H1 (cell line): ENCODE data around the gene ERGIC3. TPM values are rescaled to one million over a fixed set of nuclear protein-coding genes. Genes with fewer than 3 reads are reported as not detected.

Source experiments
- CHD7 ChIP-seq: fragments of 300-600 bp; sonication (generic); IDR thresholded peaks from 2 replicates; pipeline ENCODE4 v1.7.1; 2012; ENCODE audit warnings: low read length, moderate library complexity, mild to moderate bottlenecking, inconsistent platforms; ENCODE audit not compliant: insufficient replicate concordance
- RXRA ChIP-seq: IDR thresholded peaks from 2 replicates; pipeline ENCODE4 v1.6.1; 2011; ENCODE audit warnings: low read depth, mild to moderate bottlenecking, low read length, moderate library complexity; ENCODE audit not compliant: insufficient read depth
- polyA plus RNA-seq, 7 experiments: library from polyadenylated mRNA; depleted of rRNA in 3 of 7; stranded (reverse) in 5 of 7; unstranded in 2 of 7; fragments of >200 nt in 5 of 7; fragments of 200-250 nt in 2 of 7; gene quantifications; 1 replicate in 5 of 7; 2 replicates in 1 of 7; 4 replicates in 1 of 7; pipeline versions ENCODE4 v1.2.1 to v1.2.3, GENCODE V29; 2011 to 2013; ENCODE audit warnings: missing spikeins in 2 of 7, mixed read lengths in 2 of 7
- total RNA-seq: library from RNA; stranded (reverse); fragmentation: NEBNext Ultra II Directional; extraction: Animal tissue kit (Norgen Biotek cat#: 25700); gene quantifications from 2 replicates; pipeline ENCODE4 v1.2.1, GENCODE V29; 2021

The ERGIC3 gene
- total and polyA plus RNA-seq, 2 of the 8 experiments (the other 6 are each of a cell fraction or from before 2014, with no cell fraction given): 178 to 341 TPM

- TF ChIP-seq CHD7: no peak
- TF ChIP-seq RXRA: no peak
These were observed 38.6 kb upstream of the ERGIC3 start (continued) for GRCh38 chr20:35503281-35503680.
